ENCODE measurements around the gene FBN2. TPM values are rescaled to one million over a fixed set of nuclear protein-coding genes. Genes with fewer than 3 reads are reported as not detected.

The FBN2 gene
- polyA plus RNA-seq, 1 experiment = 157 TPM

DNA sequence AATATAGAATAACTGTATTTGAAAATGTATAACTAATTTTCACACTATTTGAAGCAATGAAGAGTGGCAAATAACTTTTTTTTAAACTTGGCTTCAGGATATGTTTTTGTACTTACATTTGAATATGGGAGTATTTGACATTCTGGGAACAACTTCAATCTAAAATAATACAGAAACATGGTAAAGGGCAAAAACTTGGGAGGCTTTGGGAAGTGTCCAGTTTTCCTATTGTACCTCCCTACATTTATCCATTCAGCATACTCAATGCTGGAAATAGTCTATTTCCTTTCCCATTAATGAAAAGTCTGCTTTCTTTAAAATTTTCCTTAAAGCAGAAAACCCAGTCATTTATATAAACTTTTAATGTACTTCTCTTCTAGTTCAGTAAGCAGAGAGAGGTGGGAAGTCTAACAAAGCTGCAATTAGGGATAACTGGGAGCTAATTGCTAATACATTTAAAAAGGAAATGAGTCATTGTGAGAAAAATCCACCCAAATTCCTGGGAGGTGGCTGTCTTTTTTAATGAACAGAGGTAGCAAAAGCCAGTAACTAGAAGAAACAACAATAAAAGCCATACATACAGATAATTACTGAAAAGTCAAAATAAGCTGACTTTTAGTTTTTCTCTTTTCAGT, 128.8 kb downstream of the FBN2 start:
- no peak for DNase-seq (ENCODE audit: low read depth)
- TF ChIP-seq, protein P1, sequence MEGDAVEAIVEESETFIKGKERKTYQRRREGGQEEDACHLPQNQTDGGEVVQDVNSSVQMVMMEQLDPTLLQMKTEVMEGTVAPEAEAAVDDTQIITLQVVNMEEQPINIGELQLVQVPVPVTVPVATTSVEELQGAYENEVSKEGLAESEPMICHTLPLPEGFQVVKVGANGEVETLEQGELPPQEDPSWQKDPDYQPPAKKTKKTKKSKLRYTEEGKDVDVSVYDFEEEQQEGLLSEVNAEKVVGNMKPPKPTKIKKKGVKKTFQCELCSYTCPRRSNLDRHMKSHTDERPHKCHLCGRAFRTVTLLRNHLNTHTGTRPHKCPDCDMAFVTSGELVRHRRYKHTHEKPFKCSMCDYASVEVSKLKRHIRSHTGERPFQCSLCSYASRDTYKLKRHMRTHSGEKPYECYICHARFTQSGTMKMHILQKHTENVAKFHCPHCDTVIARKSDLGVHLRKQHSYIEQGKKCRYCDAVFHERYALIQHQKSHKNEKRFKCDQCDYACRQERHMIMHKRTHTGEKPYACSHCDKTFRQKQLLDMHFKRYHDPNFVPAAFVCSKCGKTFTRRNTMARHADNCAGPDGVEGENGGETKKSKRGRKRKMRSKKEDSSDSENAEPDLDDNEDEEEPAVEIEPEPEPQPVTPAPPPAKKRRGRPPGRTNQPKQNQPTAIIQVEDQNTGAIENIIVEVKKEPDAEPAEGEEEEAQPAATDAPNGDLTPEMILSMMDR (IDR thresholded peaks at IDR 0.05; ENCODE audit: insufficient read depth, low read depth, low read length) = no peak
- Histone ChIP-seq H3K36me3 (ENCODE audit: control insufficient read depth, insufficient read depth, low read length) (peaks cover 3% of the 10 kb centered on the region; the same call in 1 of the 2 replicates), H3K4me3 (ENCODE audit: low read depth, low read length) (no peak overlapping the region), H3K27me3 (ENCODE audit: control insufficient read depth, insufficient read depth, low read length) (no peaks in the 10 kb centered on the region)
- ChIA-PET POLR2A (interaction anchor here (0.6 kb wide), 1 partner anchor 48 kb away, joined by 5 read pairs; no protein-coding TSS in a partner anchor), CTCF (no interaction called here)

DNA sequence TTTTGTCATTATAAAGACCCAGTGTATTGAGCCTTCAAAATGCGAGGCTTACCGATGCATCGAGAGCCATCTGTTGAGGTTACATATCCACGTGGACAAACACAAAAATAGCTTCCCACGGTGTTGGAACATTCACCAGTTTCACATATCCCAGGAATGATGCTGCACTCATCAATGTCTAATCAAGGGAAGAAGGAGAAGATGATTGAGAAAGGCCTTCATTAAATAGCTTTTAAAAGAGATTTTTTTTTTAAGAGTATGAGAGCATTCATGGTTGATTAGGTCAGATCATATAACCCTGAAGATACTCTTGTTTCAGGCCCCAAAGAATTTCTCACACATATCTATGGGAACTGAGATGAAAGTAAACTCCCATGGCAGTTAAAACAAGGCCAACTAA, 129.4 kb downstream of the FBN2 start:
- DNase-seq (ENCODE audit: low read depth) = peak; percentile 5
- TF ChIP-seq, protein P1 (IDR thresholded peaks at IDR 0.05; ENCODE audit: insufficient read depth, low read depth, low read length) = no peak

DNA sequence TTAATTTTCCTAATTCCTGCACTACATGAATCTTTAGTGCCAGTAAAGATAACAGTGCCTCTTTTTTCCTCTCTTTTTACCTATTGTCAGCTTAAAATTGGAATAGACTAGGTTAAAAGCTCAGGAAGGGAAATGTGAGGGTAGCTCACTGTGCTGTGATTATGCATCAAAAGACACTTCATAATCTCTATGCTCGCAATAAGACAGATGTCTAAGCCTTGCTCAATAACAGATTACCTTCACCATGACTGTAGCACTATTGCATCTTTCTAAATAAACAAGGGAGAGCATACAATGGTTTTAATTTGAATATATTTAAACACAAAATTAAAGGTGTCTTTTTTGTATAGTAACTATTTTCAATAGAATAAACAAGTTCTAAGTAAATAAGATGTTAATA, 130.1 kb downstream of the FBN2 start:
- Histone ChIP-seq H3K27me3 (ENCODE audit: control insufficient read depth, insufficient read depth, low read length) (no peaks in the 10 kb centered on the region), H3K36me3 (ENCODE audit: control insufficient read depth, insufficient read depth, low read length) (peaks cover 3% of the 10 kb centered on the region; the same call in 1 of the 2 replicates), H3K4me3 (ENCODE audit: low read depth, low read length) (no peak overlapping the region)
- TF ChIP-seq, protein P1 (IDR thresholded peaks at IDR 0.05; ENCODE audit: insufficient read depth, low read depth, low read length) = no peak
- no peak for DNase-seq (ENCODE audit: low read depth)
- ChIA-PET POLR2A (no interaction called here), CTCF (no interaction called here)

More for the DNA sequence above, 129.4 kb downstream of the FBN2 start:
- Histone ChIP-seq H3K36me3 (ENCODE audit: control insufficient read depth, insufficient read depth, low read length) (peaks cover 3% of the 10 kb centered on the region; the same call in 1 of the 2 replicates), H3K4me3 (ENCODE audit: low read depth, low read length) (no peak overlapping the region), H3K27me3 (ENCODE audit: control insufficient read depth, insufficient read depth, low read length) (no peaks in the 10 kb centered on the region)
- POLR2A ChIA-PET = no interaction called here
- CTCF ChIA-PET = no interaction called here

GRCh38 chr5:128406803-128407202, 131.2 kb downstream of the FBN2 start:
- DNase-seq (ENCODE audit: low read depth) = no peak
- CTCF ChIA-PET = no interaction called here
- POLR2A ChIA-PET = no interaction called here

GRCh38 chr5:128405159-128405558, 132.9 kb downstream of the FBN2 start:
- ChIA-PET POLR2A (no interaction called here), CTCF (no interaction called here)
- DNase-seq (ENCODE audit: low read depth) = no peak
- no peaks in the 10 kb centered on the region for H3K27me3 ChIP-seq (ENCODE audit: control insufficient read depth, insufficient read depth, low read length)
- peaks cover 3% of the 10 kb centered on the region; the same call in 1 of the 2 replicates for H3K36me3 ChIP-seq (ENCODE audit: control insufficient read depth, insufficient read depth, low read length)
- no peak overlapping the region for H3K4me3 ChIP-seq (ENCODE audit: low read depth, low read length)
- TF ChIP-seq, protein P1 (IDR thresholded peaks at IDR 0.05; ENCODE audit: insufficient read depth, low read depth, low read length) = no peak

More at GRCh38 chr5:128406803-128407202, 131.2 kb downstream of the FBN2 start:
- no peak overlapping the region for H3K4me3 ChIP-seq (ENCODE audit: low read depth, low read length)
- no peaks in the 10 kb centered on the region for H3K27me3 ChIP-seq (ENCODE audit: control insufficient read depth, insufficient read depth, low read length)
- TF ChIP-seq, protein P1 (IDR thresholded peaks at IDR 0.05; ENCODE audit: insufficient read depth, low read depth, low read length) = no peak
- peaks cover 3% of the 10 kb centered on the region; the same call in 1 of the 2 replicates for H3K36me3 ChIP-seq (ENCODE audit: control insufficient read depth, insufficient read depth, low read length)
